ENCODE measurements around the gene ARID5A.
"Not testable (repeated sequence)": the region's sequence is repeated elsewhere in the genome, so short reads cannot be mapped to it uniquely, and the experiment has no call there.

Gene ARID5A, protein sequence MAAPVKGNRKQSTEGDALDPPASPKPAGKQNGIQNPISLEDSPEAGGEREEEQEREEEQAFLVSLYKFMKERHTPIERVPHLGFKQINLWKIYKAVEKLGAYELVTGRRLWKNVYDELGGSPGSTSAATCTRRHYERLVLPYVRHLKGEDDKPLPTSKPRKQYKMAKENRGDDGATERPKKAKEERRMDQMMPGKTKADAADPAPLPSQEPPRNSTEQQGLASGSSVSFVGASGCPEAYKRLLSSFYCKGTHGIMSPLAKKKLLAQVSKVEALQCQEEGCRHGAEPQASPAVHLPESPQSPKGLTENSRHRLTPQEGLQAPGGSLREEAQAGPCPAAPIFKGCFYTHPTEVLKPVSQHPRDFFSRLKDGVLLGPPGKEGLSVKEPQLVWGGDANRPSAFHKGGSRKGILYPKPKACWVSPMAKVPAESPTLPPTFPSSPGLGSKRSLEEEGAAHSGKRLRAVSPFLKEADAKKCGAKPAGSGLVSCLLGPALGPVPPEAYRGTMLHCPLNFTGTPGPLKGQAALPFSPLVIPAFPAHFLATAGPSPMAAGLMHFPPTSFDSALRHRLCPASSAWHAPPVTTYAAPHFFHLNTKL

DNA sequence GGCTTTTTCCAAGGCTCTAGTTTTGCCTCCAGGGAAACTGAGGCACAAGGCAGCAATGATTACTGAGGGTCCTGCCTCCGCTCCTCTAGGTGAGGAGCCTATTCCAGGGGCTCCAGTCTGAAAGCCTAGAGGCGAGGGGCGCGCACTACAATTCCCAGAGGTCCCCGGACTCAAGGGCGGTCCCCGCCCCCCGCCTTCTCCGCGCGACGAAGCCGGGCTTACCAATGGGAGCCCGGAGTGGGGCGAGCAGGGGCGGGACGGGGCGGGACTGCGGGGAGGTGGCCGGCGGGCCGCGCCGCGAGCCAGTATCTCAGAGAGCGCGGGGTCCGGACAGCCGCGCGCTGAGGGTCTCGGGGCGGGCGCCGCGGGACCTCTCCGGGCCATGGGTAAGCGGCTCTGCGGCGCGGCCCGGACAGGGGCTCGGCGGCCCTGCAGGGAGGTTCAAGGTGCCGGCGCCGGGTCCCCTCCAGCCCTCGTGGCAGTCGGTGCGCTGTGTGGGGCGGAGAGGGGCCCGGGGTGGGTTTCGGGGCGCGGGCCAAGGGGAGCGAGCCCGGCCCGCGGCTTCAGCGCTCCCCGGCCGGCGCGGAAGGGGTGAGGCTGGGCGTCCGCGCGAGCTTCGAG is at the start of gene ARID5A:
Gene ARID5A (plus strand): TSS at position 308 of the 621 bp plus-strand sequence. CDS start 75 bp downstream, at position 383.
- no peak for DNase-seq

DNA sequence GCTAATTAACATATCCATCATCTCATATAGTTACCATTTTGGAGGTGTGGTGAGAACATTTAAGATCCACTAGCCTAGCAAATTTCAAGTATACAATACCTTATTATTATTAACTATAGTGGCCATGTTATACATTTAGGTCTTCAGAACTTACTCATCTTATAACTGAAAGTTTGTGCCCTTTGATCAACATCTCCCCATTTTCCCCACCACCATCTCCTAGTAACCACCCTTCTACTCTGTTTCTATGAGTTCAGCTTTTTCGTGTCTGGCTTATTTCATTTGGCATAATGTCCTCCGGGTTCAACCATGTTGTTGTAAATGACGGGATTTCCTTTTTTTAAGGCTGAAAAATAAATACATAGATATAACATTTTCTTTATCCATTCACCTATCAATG is 47.3 kb upstream of the ARID5A start:
- DNase-seq = no peak

DNA sequence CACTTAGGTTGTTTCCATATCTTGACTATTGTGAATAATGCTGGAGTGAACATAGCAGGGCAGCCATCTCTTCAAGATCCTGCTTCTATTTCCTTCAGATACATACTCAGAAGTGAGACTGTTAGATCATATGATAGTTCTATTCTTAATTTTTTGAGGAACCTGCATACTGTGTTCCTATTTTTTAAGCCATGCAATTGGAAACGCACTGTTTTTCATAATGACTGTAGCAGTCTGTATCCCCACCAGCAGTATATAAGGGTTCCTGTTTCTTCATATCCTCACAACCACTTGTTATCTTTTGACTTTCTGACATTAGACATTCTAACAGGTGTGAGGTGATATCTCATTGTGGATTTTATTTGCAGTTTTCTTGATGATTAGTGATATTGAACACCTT is 46.9 kb upstream of the ARID5A start:
- DNase-seq = no peak

DNA sequence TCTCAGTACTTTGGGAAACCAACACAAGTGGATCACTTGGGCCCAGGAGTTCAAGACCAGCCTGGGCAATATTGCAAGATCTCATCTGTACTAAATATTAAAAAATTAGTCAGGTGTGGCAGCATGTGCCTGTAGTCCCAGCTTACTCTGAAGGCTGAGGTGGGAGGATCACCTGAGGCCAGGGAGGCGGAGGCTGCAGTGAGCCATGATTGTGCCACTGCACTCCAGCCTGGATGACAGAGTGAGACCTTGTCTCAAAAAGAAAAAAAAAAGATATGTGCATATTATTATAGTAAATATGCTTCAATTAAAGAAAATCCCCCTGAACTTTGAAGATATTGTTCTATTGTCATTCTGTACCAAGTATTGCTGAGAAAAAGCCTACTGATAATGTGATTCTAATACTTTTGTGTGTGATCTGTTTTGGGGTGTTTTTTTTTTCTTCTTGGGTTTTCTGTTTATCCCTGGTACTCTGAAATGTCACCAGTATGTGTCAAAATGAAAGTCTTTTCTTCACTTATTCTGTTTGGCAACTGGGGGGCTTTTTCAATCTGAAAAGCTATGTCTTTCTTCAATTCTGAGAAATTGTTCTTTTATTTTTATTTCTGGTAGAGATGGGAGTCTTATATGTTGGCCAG is 44.6 kb upstream of the ARID5A start:
- no peak for DNase-seq

DNA sequence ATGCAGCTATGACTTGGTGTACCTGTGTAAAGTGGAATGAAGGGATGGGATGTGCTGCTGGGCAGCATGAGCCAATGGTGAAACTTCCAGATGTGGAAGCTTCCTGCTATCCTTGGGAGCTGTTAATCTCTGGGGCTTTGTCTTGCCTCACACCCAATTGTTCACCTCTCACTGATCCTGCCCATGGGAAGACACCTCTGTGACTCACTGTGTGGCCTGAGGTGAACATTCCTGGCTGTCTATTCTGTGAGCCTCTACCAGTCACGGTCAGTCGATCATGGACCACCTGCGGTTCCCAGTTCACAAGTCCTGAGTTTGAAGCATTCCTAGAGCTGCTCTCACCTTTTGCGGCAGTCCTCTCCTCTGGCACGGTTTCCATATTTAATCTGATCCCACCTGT is 43.5 kb upstream of the ARID5A start:
- no peak for DNase-seq

DNA sequence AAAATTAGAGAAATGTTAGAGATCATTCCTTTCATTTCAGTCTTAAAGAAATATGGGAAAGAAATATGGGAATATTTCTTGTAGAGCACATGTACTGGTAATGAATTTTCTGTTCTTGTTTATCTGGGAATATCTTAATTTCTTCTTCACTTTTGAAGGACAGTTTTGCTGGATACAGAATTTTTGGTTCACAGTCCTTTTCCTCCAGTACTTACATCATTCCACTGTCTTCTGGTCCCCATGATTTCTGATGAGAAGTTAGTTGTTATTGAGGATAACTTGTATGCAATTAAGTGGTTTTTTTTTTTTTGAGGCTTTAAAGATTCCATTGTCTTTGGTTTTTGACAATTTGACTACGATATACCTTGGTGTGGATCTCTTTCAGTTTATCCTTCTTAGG is 42.4 kb upstream of the ARID5A start:
- DNase-seq = no peak

DNA sequence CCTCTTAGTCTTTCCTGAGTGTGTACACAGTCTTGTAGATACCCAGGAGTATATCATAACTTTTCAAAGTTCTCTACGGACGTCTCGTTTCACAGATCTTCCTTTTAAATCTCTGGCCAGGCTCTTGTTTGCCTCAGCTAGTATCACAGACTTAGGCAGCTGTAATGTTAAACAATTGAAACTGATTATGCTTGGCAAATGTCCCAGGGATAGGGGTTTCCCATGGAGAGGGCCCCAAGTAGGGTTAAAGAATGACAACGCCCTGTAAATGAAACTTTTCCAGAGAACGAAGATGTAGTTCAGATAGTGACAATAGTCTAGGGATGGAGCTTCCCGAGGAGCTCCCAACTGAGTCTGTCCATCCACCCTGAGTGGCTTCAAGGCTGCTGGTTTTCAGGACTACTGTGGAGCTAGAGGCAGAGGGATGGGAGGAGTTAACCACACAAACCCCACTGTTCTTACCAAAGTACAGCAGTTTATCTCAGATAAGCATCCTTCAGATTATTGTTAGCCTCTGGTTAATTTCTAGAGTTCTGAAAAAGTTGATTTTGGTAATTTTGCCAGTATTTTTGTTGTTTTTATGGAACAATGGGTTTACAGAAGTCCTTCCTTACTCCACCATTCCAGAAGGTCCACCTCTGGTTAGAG is 40.4 kb upstream of the ARID5A start:
- no peak for DNase-seq

DNA sequence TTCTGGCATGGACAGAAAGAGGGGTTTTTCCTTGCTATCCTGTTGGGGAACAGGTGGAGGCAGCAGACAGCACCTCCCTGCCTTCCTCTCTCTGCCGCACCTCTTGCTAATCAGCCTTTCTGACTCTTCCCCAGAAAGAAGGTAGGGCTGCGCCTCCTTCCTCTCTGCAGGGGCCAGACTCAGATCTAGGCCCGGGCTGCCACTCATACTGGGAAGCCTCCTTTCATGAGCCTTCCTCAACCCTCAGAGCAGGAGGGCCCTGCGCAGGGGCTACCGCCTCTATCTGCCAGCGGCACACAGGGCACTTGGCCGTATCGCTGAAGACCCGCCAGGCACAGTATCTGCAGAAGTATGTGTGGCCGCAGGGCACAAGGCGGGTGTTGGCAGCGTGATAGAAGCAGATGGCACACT is 38.5 kb upstream of the ARID5A start:
- DNase-seq = no peak

DNA sequence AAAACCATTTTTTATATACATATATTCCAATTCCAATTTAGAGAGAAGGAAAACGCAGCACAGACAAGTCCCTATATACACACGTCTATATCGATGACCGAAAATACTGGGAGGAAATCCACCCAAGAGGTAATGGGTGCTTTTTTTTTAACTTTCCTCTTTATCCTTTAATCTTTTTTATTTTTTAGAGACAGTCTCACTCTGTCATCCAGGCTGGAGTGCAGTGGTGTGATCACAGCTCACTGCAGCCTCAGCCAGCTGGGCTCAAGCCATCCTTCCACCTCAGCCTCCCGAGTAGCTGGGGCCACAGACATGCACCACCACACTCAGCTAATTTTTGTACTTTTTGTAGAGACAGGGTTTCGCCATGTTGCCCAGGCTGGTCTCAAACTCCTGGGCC is 37.9 kb upstream of the ARID5A start:
- not testable (repeated sequence) for DNase-seq

DNA sequence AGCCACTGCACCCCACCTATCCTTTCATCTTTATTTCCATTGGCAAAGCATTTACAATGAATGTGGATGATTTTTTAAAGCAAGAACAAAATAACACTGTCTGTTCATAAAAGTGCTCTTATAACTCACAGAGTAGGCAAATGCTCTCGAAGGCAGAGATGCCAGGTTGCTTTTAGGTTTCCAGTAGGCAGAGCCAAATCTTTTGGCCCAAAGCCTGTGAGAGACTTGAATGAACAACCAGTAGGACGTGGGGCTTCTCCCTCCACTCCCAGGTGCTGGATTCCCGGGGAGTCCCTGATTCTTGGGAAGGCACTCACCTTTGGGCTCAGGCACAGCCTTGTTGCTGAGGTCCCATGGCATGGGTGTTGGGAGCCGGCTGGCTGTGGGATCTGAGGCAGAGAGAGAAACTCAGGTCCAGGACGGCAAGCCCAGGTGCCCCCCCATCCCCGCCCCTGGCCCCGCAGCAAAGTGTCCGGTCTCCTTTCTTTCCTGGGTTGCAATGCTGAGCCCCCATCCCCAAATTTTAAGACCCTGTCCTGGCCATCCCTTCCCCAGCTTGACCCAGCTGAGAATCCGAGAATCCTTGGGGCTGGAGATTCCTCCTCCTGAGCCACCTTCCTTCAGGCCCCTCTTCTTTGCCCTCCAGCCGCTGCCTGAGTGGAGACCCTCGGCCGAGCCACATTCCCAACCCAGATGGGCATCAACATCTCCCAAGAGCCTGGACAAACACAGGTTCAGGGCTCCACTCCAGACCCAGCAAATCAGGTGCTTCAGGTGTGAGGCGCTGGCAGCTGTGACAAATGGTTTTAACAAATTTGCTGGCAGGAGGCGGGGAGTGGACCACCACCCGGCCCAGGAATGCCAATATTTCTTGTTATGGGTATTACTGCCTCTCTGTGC is 37.2 kb upstream of the ARID5A start:
- DNase-seq = no peak

DNA sequence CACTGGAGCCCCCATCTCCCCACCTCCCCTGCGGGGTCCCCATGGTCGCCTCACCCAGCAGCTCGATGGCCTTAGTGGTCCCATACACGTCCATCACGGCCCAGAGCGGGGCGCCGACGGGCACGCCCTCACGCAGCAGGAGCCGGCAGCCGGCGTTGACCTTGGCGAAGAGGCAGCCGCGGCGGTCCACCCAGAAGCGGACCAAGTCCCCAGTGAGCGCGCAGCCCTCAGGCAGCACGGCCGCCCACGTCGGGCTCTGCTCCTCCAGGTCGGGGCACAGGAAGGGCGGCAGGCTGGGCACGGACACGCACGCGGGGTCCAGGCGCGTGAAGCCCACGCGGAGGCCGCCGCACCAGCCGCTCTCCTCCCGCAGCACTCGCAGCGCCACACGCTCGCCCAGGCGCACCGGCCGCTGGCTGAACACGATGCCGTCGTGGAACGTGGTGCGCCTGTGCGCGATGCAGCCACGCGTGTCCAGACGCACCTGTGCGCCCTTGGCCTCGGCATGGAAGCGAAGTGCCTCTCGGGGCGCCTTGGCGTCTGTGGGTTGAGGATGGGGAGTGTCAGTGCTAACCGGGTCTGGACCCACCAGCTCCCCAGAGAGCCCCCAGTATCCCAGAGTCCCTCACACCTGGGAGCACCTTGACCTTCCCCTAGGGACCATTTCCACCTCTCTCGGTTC is 36.0 kb upstream of the ARID5A start:
- DNase-seq = no peak

DNA sequence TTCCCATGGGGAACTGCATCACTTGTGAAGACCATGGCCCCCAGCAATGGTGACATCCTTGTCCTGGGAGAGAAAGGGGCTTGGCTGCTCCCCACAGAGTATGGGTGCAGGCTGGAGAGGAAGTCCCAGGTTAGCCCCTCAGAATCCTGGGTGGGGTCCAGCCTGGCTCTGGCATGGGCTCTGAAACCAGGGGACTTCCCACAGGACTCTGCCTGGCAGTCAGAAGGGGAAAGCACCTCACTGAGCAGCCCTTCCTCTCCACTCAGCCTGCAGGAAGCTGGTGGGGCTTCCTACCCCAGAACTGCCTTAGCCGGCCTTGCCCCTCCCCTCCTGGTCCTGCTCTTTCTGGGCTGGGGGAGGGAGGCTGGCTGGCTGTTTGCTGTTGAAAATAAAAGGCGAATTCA is 35.1 kb upstream of the ARID5A start:
- no peak for DNase-seq

DNA sequence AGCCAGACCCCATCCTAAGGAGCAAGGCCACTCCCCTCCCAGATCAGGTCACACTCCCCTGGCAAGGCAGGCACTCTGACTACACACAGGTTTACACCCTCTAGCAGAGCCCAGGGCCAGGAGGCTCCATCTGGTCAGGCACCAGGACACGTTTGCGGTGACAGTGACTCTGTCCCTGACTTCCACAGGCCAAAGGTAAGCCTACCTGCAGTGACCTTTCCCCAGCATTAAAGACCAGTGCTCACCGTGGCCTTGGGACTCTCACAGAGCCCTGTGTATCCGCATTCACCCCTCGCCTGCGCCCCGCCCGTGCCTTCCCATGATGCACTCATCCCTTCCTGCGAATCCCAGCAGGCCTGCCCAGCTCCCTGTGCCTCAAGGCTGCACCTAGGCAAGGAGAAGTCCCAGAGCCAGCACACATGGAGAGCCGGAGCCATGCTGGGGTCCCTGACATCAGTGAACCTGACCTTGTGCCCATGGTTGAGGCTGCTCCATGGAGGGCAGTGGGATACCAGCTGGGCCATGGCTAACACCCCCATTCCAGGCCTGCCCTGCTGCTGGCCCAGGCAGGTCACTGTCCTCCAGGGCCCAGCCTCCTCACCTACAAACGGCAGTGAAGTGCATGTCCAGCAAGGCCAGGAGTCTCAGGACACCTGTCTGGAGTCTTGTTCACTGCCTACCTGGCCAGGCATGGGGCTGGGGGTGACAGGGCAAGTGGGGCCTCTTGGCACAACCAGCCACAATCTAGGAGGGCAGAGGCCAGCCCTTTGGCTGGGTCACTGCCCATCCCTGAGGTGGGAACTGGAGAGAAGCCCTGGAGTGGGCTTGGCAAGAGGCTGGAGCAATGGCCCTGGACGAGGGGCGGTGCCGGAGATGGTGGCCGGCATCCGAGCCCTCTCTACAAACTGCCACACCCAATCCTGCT is 34.4 kb upstream of the ARID5A start:
- no peak for DNase-seq

DNA sequence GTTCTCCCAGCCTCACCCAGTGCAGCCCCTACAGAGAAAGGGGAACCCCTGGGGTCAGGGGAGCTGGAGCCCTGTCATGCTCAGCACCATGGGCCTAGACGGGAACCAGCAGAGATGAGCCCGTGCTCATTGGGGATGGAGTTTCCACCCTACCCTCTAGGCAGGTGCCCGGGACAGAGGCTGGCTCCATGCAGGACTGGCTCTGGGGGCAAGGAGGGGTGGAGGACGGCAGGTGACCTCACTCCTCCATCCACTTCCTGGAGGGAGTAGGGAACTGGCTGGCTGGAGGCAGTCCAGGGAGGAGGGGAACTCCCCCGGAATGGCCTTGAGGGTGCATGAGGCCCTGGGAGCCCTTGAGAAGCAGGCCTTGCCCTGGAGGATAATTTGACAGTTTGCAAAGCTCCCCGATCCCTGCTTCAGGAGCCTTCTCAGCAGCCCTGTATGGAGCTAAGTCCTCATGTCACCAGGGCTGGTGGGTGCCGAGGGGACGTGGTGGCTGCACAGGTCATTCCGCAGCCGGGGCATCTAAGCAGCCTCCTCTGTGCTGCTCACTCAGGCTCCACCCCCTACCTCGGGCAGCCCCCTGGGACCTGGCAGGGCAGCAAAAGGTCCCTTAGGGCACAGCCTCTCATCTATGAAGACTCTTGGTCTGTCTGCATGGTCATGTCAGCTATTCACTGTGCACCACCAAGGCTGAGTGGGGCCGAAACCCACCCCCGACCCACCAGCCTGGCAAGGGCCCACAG is 33.5 kb upstream of the ARID5A start:
- no peak for DNase-seq

DNA sequence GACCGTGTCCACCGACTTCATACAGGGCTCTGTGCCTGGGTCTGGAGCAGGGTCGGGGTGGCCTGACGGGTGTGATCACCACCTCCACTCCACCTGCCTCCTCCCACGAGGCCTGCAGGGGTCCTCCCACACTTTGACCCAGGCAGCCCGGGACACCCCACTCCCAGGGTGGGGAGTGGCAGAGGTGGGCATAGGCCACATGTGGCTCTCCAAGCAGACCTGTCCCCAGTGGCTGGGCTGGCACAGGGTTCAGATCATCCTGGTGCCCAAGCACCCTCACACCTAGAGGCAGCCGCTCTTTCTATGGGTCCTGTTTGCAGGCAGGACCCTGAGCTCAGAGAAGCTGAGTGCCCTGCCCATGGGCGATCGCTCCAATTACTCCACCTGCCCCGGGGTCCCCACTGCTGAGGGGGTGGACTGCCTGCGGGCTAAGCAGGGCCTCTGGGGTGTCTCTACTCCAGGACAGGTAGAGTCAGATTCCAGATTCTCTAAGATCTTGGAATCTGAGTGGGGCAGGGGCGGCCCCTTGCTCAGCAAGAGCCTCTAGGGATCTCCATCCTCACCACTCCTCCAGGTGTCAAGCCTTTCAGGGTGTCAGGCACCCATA is 32.8 kb upstream of the ARID5A start:
- DNase-seq = no peak

DNA sequence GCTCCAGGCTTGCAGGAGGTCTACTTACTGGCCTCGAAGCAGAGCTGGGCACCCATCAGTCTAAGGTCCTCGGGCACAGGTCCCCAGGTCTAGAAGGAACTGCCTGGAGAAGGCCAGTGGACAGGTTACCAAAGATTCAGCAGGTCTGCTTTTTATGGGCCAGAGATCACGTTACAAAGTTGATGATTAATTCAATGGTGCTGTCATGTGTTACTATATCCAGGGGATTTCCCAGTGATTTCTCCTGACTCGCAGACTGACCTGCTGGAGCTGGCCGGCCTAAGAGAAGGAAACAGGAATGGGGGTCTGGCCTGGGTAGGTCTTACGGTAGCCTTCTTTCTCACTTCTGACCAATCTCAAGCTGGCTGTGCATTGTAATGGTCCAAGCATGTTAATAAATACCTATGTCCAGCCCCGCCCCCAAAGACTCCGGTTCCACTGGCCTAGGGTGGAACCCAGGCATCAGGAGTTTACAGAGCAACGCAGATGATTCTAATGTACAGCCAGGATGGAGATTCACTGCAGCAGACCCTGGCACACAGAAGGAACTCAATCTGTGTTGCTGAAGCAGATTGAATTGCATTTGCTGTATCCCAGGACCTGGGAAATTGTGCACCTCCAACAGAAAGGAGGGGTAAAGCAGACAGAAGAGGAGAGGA is 31.2 kb upstream of the ARID5A start, which contains the start of gene NEURL3:
Gene NEURL3 (minus strand): TSS at position 127 of the 659 bp plus-strand sequence. CDS start 71 bp downstream, at position 56.
- DNase-seq = no peak

DNA sequence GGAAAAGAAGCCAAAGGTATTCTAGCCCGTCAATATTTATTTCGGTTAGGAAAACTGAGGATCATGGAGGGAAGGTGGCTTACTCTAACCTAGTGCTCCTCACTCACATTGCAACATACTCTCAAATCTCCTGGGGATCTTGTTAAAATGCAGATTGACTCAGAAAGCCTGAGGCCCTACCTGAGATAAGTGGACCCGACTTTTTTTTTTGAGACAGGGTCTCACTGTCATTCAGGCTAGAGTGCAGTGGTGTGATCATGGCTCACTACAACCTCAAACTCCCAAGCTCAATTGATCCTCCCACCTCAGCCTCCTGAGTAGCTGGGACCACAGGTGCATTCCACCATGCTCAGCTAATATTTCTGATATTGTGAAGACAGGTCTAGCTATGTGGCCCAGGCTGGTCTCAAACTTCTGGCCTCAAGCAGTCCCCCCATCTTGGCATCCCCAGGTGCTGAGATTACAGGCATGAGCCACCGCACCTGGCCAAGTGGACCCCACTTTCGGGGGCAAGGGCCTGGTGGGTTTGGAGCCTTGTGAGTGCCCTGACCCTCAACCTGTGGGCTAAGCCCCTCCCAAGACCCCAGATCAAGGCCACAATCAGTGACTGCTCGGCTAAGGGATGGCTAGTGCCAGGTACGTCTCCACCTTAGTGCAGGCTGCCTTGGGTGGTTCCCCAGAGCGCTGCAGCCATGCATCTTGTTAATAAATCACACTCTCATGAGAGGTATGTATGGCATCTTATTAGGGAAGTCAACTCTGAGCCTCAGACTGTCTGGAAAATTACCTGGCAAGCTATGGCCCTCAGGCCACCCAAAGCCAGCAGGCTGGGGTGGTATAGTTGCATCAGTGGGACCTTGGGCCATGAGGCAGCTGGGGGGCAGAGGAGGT is 30.3 kb upstream of the ARID5A start:
- no peak for DNase-seq

DNA sequence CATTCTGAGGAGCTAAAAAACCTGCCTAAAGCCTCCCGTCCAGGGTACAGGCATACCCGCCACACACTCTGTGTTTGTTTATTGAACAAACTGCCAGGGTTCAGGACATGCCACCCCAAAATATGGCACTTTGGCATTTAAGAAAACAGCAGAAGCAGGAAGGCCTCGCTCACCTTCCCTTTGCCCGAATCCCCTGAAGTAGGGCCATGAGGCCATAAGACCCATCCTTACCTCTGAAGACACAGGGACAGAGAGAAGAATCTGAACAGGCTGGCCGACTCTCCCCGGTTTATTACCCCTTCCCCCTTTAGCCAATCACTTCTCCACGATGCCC is 29.7 kb upstream of the ARID5A start:
- no peak for DNase-seq

Measured in NCI-H524 treated with DMSO at 0.1 percent for 48 hours (cell line).